GM13976 (cell line): ENCODE results near the gene PREX1.

Experiments
- DNase-seq: peaks from one replicate; pipeline ENCODE4 v3.0.0; 2012; ENCODE audit warnings: low spot score
- in situ Hi-C: fragments of 300-500 bp; cut with MboI; formaldehyde crosslinking; loops from one replicate; pipeline ENCODE4 v1.12.0; 2022; ENCODE audit warnings: low sequenced_read_pairs, mixed read lengths, inconsistent platforms; ENCODE audit not compliant: unreplicated experiment
- TF ChIP-seq, protein P1 (sequence below): IDR thresholded peaks from 2 replicates; pipeline ENCODE4 v1.5.1; 2012; ENCODE audit warnings: borderline replicate concordance, mild to moderate bottlenecking; ENCODE audit not compliant: insufficient read depth; ENCODE audit errors: extremely low read depth, missing control alignments, control extremely low read depth

The PREX1 gene

DNA sequence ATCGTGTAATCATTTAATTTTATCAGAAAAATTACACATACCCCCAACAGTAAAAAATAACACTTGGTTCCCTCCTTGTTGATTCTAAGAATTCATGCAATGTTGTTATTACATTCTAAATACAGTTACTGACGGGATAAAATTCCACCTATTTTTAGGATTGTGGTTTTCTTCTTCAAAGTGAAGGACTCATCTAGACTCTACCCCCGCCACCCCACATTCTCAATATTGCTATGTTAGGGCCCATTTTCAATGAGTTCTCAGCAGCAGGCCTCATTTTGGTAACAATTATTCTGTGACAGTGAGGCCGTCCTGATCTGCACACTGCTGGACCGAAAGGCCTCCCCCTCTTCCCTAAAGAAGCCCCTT is 43.5 kb downstream of the PREX1 start:
- DNase-seq: no peak
- TF ChIP-seq, protein P1, sequence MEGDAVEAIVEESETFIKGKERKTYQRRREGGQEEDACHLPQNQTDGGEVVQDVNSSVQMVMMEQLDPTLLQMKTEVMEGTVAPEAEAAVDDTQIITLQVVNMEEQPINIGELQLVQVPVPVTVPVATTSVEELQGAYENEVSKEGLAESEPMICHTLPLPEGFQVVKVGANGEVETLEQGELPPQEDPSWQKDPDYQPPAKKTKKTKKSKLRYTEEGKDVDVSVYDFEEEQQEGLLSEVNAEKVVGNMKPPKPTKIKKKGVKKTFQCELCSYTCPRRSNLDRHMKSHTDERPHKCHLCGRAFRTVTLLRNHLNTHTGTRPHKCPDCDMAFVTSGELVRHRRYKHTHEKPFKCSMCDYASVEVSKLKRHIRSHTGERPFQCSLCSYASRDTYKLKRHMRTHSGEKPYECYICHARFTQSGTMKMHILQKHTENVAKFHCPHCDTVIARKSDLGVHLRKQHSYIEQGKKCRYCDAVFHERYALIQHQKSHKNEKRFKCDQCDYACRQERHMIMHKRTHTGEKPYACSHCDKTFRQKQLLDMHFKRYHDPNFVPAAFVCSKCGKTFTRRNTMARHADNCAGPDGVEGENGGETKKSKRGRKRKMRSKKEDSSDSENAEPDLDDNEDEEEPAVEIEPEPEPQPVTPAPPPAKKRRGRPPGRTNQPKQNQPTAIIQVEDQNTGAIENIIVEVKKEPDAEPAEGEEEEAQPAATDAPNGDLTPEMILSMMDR: no peak
- in situ Hi-C loops: no loop called here

DNA sequence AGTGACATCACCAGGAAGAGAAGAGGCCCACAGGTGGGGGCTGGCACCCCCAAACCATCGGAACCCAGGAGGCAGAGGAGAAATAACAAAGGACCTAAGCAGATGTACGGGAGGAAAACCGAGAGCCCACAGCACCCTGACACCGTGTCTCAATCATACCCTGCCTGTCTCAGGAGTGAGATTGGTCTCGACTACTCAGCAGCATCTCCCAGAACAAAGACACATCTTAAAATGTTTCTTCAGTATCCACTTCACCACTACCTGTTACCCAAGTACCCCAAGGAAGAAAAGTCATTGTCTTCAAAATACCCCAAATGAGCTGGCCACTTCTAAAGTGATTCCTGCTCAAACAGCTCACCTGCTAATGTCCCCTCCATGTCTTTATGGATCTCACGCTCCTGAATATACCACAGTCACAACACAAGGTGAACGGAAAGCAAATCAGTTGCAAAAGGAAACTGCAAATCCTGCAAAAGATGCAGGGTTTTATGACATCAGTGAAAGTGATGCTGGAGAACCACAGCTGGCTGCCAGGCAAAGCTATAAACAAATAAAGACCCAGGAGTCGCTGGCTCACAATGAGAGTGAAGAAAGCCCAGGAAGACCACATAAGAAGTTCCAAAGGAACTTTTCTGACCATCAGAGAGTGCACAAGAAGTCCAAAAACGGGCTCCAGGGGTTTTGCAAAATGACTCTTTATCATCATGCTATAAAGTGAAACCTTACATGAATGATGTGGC is 44.1 kb downstream of the PREX1 start:
- no peak for DNase-seq
- in situ Hi-C loops: no loop called here
- TF ChIP-seq, protein P1: no peak

DNA sequence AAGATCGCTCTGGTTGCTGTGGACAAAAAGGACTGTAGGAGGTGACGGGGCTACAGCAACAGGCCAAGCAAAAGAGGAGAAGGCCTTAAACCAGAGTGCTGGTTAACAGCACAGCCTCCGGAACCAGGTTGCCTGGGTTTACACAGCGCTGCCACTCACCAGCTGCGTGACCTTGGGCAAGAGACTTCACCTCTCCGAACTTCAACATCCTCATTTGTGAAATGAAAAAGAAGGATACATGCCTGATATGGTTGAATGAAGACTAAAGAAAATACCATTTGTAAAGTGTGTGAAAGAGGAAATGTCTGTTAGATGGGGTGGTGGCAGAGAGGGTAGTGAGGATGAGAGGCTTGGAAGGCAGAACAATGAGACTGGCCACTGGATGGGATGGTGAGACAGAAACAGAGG is 44.9 kb downstream of the PREX1 start:
- DNase-seq: no peak
- in situ Hi-C loops: no loop called here
- TF ChIP-seq, protein P1: no peak

DNA sequence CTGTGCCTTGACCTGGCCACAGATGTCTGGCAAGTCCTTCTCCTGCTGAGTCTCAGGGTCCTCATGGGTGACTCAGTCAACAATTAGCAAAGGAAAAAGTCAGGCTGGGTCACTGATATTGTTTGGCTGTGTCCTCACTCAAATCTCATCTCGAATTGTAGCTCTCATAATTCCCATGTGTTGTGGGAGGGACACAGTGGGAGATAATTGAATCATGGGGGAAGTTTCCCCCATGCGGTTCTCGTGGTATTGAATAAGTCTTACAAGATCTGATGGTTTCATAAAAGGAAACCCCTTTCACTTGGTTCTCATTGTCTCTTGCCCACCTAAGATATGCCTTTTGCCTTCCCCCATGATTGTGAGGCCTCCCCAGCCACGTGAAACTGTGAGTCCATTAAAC is 45.7 kb downstream of the PREX1 start:
- in situ Hi-C loops: no loop called here
- TF ChIP-seq, protein P1: no peak
- no peak for DNase-seq

DNA sequence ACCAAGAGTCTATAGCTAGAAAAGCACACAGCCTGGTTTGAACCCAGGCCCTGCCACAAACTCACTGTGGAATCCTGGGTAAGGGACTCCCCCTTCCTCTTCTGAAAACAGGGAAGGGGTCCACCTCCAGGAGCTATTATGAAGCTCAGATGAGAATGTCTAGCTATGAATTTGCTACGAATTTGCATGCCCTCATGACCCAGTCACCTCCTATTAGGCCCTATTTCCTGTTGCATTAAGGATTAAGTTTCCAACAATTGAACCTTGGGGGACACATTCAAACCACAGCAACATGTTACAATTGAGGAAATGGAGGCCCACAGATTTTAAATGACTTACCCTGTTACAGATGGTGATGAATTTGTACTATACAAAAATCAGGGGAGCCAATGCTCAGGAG is 46.2 kb downstream of the PREX1 start:
- in situ Hi-C loops: no loop called here
- TF ChIP-seq, protein P1: no peak

DNA sequence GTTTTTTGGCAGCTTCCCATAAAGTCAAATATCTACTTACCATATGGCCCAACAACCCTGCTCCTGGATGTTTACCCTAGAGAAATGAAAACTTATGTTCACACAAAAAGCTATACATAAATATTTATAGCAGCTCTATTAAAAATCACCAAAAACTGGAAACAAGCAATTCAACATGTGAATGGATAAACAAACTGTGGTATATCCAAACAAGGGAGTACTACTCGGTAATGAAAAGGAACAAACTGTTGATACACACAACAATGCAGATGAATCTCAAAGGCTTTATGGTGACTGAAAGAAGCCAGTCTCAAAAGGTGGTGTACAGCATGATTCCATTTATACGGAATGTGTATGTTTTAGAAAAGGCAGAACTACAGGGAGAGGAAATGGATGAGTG is 48.4 kb downstream of the PREX1 start:
- TF ChIP-seq, protein P1: no peak
- DNase-seq: no peak
- in situ Hi-C loops: no loop called here

More for the DNA sequence above, 46.2 kb downstream of the PREX1 start:
- DNase-seq: no peak
